Measurements from ENCODE around the gene LRCH1. TPM values are rescaled to one million over a fixed set of nuclear protein-coding genes. Genes with fewer than 3 reads are reported as not detected.
"Not testable (repeated sequence)": the region's sequence is repeated elsewhere in the genome, so short reads cannot be mapped to it uniquely, and the experiment has no call there.

The LRCH1 gene
- total RNA-seq, 4 donors from 2014 or later: 34.3 to 43.9 (median 40.3) TPM

GRCh38 chr13:46748300-46748699, 195.3 kb downstream of the LRCH1 start:
- H3K4me3 ChIP-seq (ENCODE audit: low read depth, poor library complexity, severe bottlenecking): no peak overlapping the region
- TF ChIP-seq POLR2A (IDR thresholded peaks at IDR 0.05): no peak
- TF ChIP-seq CTCF (IDR thresholded peaks at IDR 0.05): no peak
- intact Hi-C loops (cut with DNase I; ENCODE audit: low total_unique reads): no loop called here
- no peak for DNase-seq (ENCODE audit: low spot score in 2 of 2)
- WGBS, 2 donors: 75 to 85% methylated on average over 4 of the region's 4 CpGs

GRCh38 chr13:46749951-46750350, 197.0 kb downstream of the LRCH1 start:
- TF ChIP-seq CTCF (IDR thresholded peaks at IDR 0.05): no peak
- TF ChIP-seq POLR2A (IDR thresholded peaks at IDR 0.05): no peak
- intact Hi-C loops (cut with DNase I; ENCODE audit: low total_unique reads): no loop called here
- 76% methylated on average over 2 of the region's 2 CpGs for WGBS, 2 donors
- no peak overlapping the region for H3K4me3 ChIP-seq (ENCODE audit: low read depth, poor library complexity, severe bottlenecking)
- no peak for DNase-seq (ENCODE audit: low spot score in 2 of 2)

GRCh38 chr13:46751811-46752635, 199.1 kb downstream of the LRCH1 start:
- TF ChIP-seq POLR2A (IDR thresholded peaks at IDR 0.05) (no peak), CTCF (IDR thresholded peaks at IDR 0.05) (no peak)
- intact Hi-C loops (cut with DNase I; ENCODE audit: low total_unique reads): no loop called here
- DNase-seq (ENCODE audit: low spot score in 2 of 2): no peak
- WGBS, 2 donors: 58 to 62% methylated on average over 7 of the region's 7 CpGs
- no peak overlapping the region for H3K4me3 ChIP-seq (ENCODE audit: low read depth, poor library complexity, severe bottlenecking)

- H3K4me3 ChIP-seq (ENCODE audit: low read depth, poor library complexity, severe bottlenecking): no peak overlapping the region
- intact Hi-C loops (cut with DNase I; ENCODE audit: low total_unique reads): no loop called here
- WGBS, 2 donors: 83 to 86% methylated on average over 5 of the region's 5 CpGs
- TF ChIP-seq POLR2A (IDR thresholded peaks at IDR 0.05): no peak
- no peak for TF ChIP-seq CTCF (IDR thresholded peaks at IDR 0.05)
- DNase-seq (ENCODE audit: low spot score in 2 of 2): no peak
Measured at GRCh38 chr13:46753137-46753536, 200.2 kb downstream of the LRCH1 start.

GRCh38 chr13:46753917-46754316, 200.9 kb downstream of the LRCH1 start:
- TF ChIP-seq POLR2A (IDR thresholded peaks at IDR 0.05) (no peak), CTCF (IDR thresholded peaks at IDR 0.05) (no peak)
- intact Hi-C loops (cut with DNase I; ENCODE audit: low total_unique reads): no loop called here
- no peak overlapping the region for H3K4me3 ChIP-seq (ENCODE audit: low read depth, poor library complexity, severe bottlenecking)
- 83 to 90% methylated on average over 6 of the region's 6 CpGs for WGBS, 2 donors
- no peak for DNase-seq (ENCODE audit: low spot score in 2 of 2)

- intact Hi-C loops (cut with DNase I; ENCODE audit: low total_unique reads): no loop called here
Measured at GRCh38 chr13:46754812-46755211, 201.8 kb downstream of the LRCH1 start.

GRCh38 chr13:46755508-46755907, 202.5 kb downstream of the LRCH1 start:
- intact Hi-C loops (cut with DNase I; ENCODE audit: low total_unique reads); H3K4me3 ChIP-seq (ENCODE audit: low read depth, poor library complexity, severe bottlenecking); DNase-seq (ENCODE audit: low spot score in 2 of 2): not testable (repeated sequence)
- 90% methylated on average over 5 of the region's 5 CpGs; no CpG with 5 or more reads in 1 of the 2 donors for WGBS, 2 donors

More at GRCh38 chr13:46754812-46755211, 201.8 kb downstream of the LRCH1 start:
- no peak overlapping the region for H3K4me3 ChIP-seq (ENCODE audit: low read depth, poor library complexity, severe bottlenecking)
- TF ChIP-seq CTCF (IDR thresholded peaks at IDR 0.05) (no peak), POLR2A (IDR thresholded peaks at IDR 0.05) (no peak)
- no peak for DNase-seq (ENCODE audit: low spot score in 2 of 2)

Data from lower leg skin (tissue), 4 donors.